ENCODE results near the gene HDDC3. TPM values are rescaled to one million over a fixed set of nuclear protein-coding genes. Genes with fewer than 3 reads are reported as not detected.
A peak's percentile ranks its signal among the peaks of the same experiment; 100 is the strongest.
"Not testable (repeated sequence)": the region's sequence is repeated elsewhere in the genome, so short reads cannot be mapped to it uniquely, and the experiment has no call there.

The HDDC3 gene
- total RNA-seq, 2 donors from 2014 or later = 18.9 to 32.4 TPM

- Mint-ChIP-seq H3K36me3 (peaks cover 16 to 38% of the 10 kb centered on the region in 2 donors), H3K9me3 (no peaks in the 10 kb centered on the region), H3K27ac (peak overlapping the region in 1 of 2 donors; percentile 55)
- ATAC-seq (no peak), DNase-seq (ENCODE audit: low spot score in 2 of 2) (no peak)
Measured at GRCh38 chr15:90907051-90907660, 25.2 kb downstream of the HDDC3 start.

- Mint-ChIP-seq H3K27ac (peak overlapping the region in 1 of 2 donors; percentile 16), H3K9me3 (no peaks in the 10 kb centered on the region), H3K36me3 (peaks cover 16 to 38% of the 10 kb centered on the region in 2 donors)
- no peak for DNase-seq (ENCODE audit: low spot score in 2 of 2)
- no peak for ATAC-seq
Measured at GRCh38 chr15:90906181-90906849, 26.0 kb downstream of the HDDC3 start.

GRCh38 chr15:90905306-90906180, 26.8 kb downstream of the HDDC3 start:
- Mint-ChIP-seq H3K27ac (peak overlapping the region in 1 of 2 donors; percentile 87), H3K9me3 (no peaks in the 10 kb centered on the region), H3K36me3 (peaks cover 16 to 38% of the 10 kb centered on the region in 2 donors)
- ATAC-seq (no peak), DNase-seq (ENCODE audit: low spot score in 2 of 2) (no peak)

- ATAC-seq = no peak
- H3K27ac Mint-ChIP-seq = no peak overlapping the region
Measured at GRCh38 chr15:90904746-90905145, 27.6 kb downstream of the HDDC3 start.

GRCh38 chr15:90903733-90904536, 28.4 kb downstream of the HDDC3 start:
- ATAC-seq (no peak), DNase-seq (ENCODE audit: low spot score in 2 of 2) (no peak)
- H3K27ac Mint-ChIP-seq = peak overlapping the region; percentile 36 to 90
- no peaks in the 10 kb centered on the region for H3K9me3 Mint-ChIP-seq
- H3K36me3 Mint-ChIP-seq = peaks cover 12 to 34% of the 10 kb centered on the region in 2 donors

More at GRCh38 chr15:90904746-90905145, 27.6 kb downstream of the HDDC3 start:
- Mint-ChIP-seq H3K36me3 (peaks cover 16 to 38% of the 10 kb centered on the region in 2 donors), H3K9me3 (no peaks in the 10 kb centered on the region)
- DNase-seq (ENCODE audit: low spot score in 2 of 2) = no peak

- DNase-seq (ENCODE audit: low spot score in 2 of 2) (peak; percentile 81 to 83), ATAC-seq (peak; percentile 54 to 72)
- no peaks in the 10 kb centered on the region for H3K9me3 Mint-ChIP-seq
- H3K27ac Mint-ChIP-seq = peak within 1 kb of the TSS; percentile 90 to 96
- H3K36me3 Mint-ChIP-seq = peaks cover 10 to 33% of the 10 kb centered on the region in 2 donors
Measured at GRCh38 chr15:90902840-90903732, 29.3 kb downstream of the HDDC3 start, which contains the start of gene MAN2A2. TSS of gene MAN2A2 (plus strand) at chr15:90903302. CDS start at chr15:90904208, 906 bp downstream.

- Mint-ChIP-seq H3K36me3 (peaks cover 10 to 24% of the 10 kb centered on the region in 2 donors), H3K27ac (peak overlapping the region; percentile 78 to 96), H3K9me3 (no peaks in the 10 kb centered on the region)
- ATAC-seq = peak; percentile 74 to 81
- peak; percentile 71 to 82 for DNase-seq (ENCODE audit: low spot score in 2 of 2)
Measured at GRCh38 chr15:90902040-90902839, 30.1 kb downstream of the HDDC3 start.

- peaks cover 10 to 22% of the 10 kb centered on the region in 2 donors for H3K36me3 Mint-ChIP-seq
- H3K9me3 Mint-ChIP-seq = no peaks in the 10 kb centered on the region
- DNase-seq (ENCODE audit: low spot score in 2 of 2) (no peak), ATAC-seq (no peak)
- peak overlapping the region; percentile 78 to 96 for H3K27ac Mint-ChIP-seq
Measured at GRCh38 chr15:90901175-90902039, 30.9 kb downstream of the HDDC3 start.

- not testable (repeated sequence) for DNase-seq (ENCODE audit: low spot score in 2 of 2); ATAC-seq; H3K9me3 Mint-ChIP-seq; H3K36me3 Mint-ChIP-seq
- peak overlapping the region in 1 of 2 donors; percentile 90 for H3K27ac Mint-ChIP-seq
Measured at GRCh38 chr15:90897131-90897655, 35.2 kb downstream of the HDDC3 start.

GRCh38 chr15:90895571-90896117, 36.7 kb downstream of the HDDC3 start:
- H3K36me3 Mint-ChIP-seq = no peaks in the 10 kb centered on the region
- ATAC-seq = no peak
- peak overlapping the region in 1 of 2 donors; percentile 40 for H3K27ac Mint-ChIP-seq

GRCh38 chr15:90893175-90894090, 38.9 kb downstream of the HDDC3 start:
- Mint-ChIP-seq H3K36me3 (peaks cover 0 to 9% of the 10 kb centered on the region in 2 donors), H3K9me3 (no peaks in the 10 kb centered on the region), H3K27ac (peak overlapping the region in 1 of 2 donors; percentile 67)
- DNase-seq (ENCODE audit: low spot score in 2 of 2) (no peak), ATAC-seq (peak in 1 of 2 donors; percentile 10)

More at GRCh38 chr15:90895571-90896117, 36.7 kb downstream of the HDDC3 start:
- DNase-seq (ENCODE audit: low spot score in 2 of 2) = no peak
- H3K9me3 Mint-ChIP-seq = no peaks in the 10 kb centered on the region

GRCh38 chr15:90892498-90893174, 39.7 kb downstream of the HDDC3 start:
- H3K27ac Mint-ChIP-seq = peak overlapping the region; percentile 67 to 77
- H3K9me3 Mint-ChIP-seq = no peaks in the 10 kb centered on the region
- no peak for DNase-seq (ENCODE audit: low spot score in 2 of 2)
- no peak for ATAC-seq
- H3K36me3 Mint-ChIP-seq = peaks cover 0 to 13% of the 10 kb centered on the region in 2 donors

Data from activated naive CD4-positive, alpha-beta T cell treated with anti-CD3 and anti-CD28 coated beads, Interleukin-2, amount 50 U/mL, for 72 hours (primary cell).